ENCODE data around the gene NUCKS1. TPM values are rescaled to one million over a fixed set of nuclear protein-coding genes. Genes with fewer than 3 reads are reported as not detected.

NUCKS1 gene
- total and polyA plus RNA-seq, 2 of the 13 experiments (the other 11 are each of a cell fraction or from before 2014, with no cell fraction given): 35.5 to 117 TPM

DNA sequence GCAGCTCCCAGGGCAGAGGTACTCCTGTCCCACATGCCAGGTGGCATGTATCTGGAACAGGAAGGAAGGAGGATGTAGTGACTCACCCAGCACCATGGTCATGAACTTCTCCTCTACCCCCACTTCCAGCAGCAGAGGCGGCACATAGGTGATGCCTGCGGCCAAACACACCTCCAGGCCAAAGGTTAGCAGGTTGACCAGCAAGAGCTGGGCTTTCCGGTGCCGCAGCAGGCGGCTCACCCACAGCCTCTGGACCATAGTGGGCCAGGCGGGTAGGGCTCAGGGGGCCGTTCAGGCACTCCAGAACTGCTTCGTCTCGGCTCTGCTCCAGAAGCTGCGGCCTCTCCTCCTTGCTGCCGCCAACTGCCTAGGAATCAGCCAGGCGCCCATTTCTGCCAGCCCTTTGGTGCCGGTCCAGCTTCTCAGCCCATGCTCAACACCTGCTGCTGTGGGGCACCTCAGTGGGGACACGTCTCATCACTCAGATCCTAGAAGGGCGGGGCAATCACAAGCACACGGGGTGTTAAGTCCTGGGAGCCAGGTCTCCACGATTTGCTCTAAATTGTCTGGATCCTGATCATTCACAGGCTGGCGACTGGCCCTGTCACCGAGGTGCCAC is 85.5 kb downstream of the NUCKS1 start:
- H4K20me1 ChIP-seq (ENCODE audit: insufficient read depth, low read length): no peaks in the 10 kb centered on the region
- peaks cover 60% of the 10 kb centered on the region for H3K4me1 ChIP-seq (ENCODE audit: insufficient read depth, low read length)
- H3K79me2 ChIP-seq (ENCODE audit: insufficient read depth, low read length): no peaks in the 10 kb centered on the region
- peak; percentile 47 for DNase-seq (ENCODE audit: low spot score)
- H3K36me3 ChIP-seq (replicated peaks in 1 of 2; ENCODE audit: control insufficient read depth in 1 of 2, insufficient read depth in 2 of 2, low read length in 2 of 2): peaks cover 0 to 1% of the 10 kb centered on the region in 2 experiments; a peak in 1 of 5 replicates
- 67% methylated on average over 13 of the region's 19 CpGs for WGBS (ENCODE audit: low lambda C conversion rate)
- no TSS peak for BruUV-seq (replicated peaks)
- ChIA-PET CTCF (ENCODE audit: low intra/inter-chr PET ratio, low total read pairs) (interaction anchor here (0.7 to 1.5 kb wide), 2 partner anchors 45 to 47 kb away, joined by 3 to 4 read pairs; no protein-coding TSS in a partner anchor), POLR2A (no interaction called here)
- in situ Hi-C loops (cut with HindIII; ENCODE audit: extremely low pct_ligation_motif_present, low pct_unique_long_range_greater_than_20kb) (loop anchor here (5.0 kb wide), 1 partner anchor 38 kb away; no protein-coding TSS in a partner anchor), intact Hi-C loops (cut with micrococcal nuclease; ENCODE audit: unreplicated experiment) (no loop called here)
- no peaks in the 10 kb centered on the region for H3K27me3 ChIP-seq (ENCODE audit: control insufficient read depth in 1 of 2, insufficient read depth in 2 of 2, low read length in 2 of 2)
- FAIRE-seq: no peak
- H3K4me3 ChIP-seq (replicated peaks in 1 of 3; ENCODE audit: insufficient read depth in 1 of 3, low read depth in 2 of 3, low read length in 3 of 3): no peak overlapping the region; a peak in 1 of 6 replicates
- H2AFZ ChIP-seq (ENCODE audit: low read length): no peak overlapping the region
- no peak overlapping the region for H3K9ac ChIP-seq (ENCODE audit: insufficient read depth, low read depth, low read length)
- H3K4me2 ChIP-seq (ENCODE audit: low read depth, low read length): no peak overlapping the region
- H3K9me3 ChIP-seq (ENCODE audit: low read length): no peaks in the 10 kb centered on the region
- ATAC-seq: peak; percentile 73
- no peak overlapping the region for H3K27ac ChIP-seq (ENCODE audit: extremely low read length, insufficient read depth, low read length)
- no peak for TF ChIP-seq ZNF263 (CRISPR knock-in tag; IDR thresholded peaks at IDR 0.05)
- TF ChIP-seq SOX6 (IDR thresholded peaks at IDR 0.05): no peak
- 0 out of 2 replicates have a peak, but pooled peaks have one; percentile 13 for TF ChIP-seq SOX6 (CRISPR knock-in tag; IDR thresholded peaks at IDR 0.05)
- no peak for TF ChIP-seq ZNF232 (CRISPR knock-in tag; IDR thresholded peaks at IDR 0.05; ENCODE audit: borderline replicate concordance)
- no peak for TF ChIP-seq ZNF709 (CRISPR knock-in tag; IDR thresholded peaks at IDR 0.05)
- TF ChIP-seq, protein P1, sequence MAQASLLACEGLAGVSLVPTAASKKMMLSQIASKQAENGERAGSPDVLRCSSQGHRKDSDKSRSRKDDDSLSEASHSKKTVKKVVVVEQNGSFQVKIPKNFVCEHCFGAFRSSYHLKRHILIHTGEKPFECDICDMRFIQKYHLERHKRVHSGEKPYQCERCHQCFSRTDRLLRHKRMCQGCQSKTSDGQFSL (CRISPR knock-in tag; IDR thresholded peaks at IDR 0.05): no peak
- 0 out of 4 replicates have a peak, but pooled peaks of 1 of the 2 experiments have one; percentile 19 for TF ChIP-seq NR2F1 (CRISPR knock-in tag; IDR thresholded peaks at IDR 0.05)
- TF ChIP-seq ZNF354B (CRISPR knock-in tag; IDR thresholded peaks at IDR 0.05): no peak
- no peak for TF ChIP-seq PHB2 (IDR thresholded peaks at IDR 0.05; ENCODE audit: partially characterized antibody)
- TF ChIP-seq CBX1 (IDR thresholded peaks at IDR 0.05; ENCODE audit: low read depth): no peak
- TF ChIP-seq DNMT1 (CRISPR knock-in tag; IDR thresholded peaks at IDR 0.05): no peak
- TF ChIP-seq NR2C2 (CRISPR knock-in tag; IDR thresholded peaks at IDR 0.05; ENCODE audit: borderline replicate concordance): peak; percentile 24; the same call in 1 of the 2 replicates
- no peak for TF ChIP-seq ZNF367 (CRISPR knock-in tag; IDR thresholded peaks at IDR 0.05; ENCODE audit: borderline replicate concordance)
- TF ChIP-seq, protein P2, sequence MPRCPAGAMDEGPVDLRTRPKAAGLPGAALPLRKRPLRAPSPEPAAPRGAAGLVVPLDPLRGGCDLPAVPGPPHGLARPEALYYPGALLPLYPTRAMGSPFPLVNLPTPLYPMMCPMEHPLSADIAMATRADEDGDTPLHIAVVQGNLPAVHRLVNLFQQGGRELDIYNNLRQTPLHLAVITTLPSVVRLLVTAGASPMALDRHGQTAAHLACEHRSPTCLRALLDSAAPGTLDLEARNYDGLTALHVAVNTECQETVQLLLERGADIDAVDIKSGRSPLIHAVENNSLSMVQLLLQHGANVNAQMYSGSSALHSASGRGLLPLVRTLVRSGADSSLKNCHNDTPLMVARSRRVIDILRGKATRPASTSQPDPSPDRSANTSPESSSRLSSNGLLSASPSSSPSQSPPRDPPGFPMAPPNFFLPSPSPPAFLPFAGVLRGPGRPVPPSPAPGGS (CRISPR knock-in tag; IDR thresholded peaks at IDR 0.05): 0 out of 2 replicates have a peak, but pooled peaks have one; percentile 53
- TF ChIP-seq NFE2L2 (IDR thresholded peaks at IDR 0.05; ENCODE audit: low read length): no peak
- TF ChIP-seq GTF3A (CRISPR knock-in tag; conservative IDR thresholded peaks at IDR 0.05): no peak
- no peak for TF ChIP-seq TCF7 (IDR thresholded peaks at IDR 0.05; ENCODE audit: low read depth)
- no peak for TF ChIP-seq MBNL3 (CRISPR knock-in tag; conservative IDR thresholded peaks at IDR 0.05)
- TF ChIP-seq, protein P3, sequence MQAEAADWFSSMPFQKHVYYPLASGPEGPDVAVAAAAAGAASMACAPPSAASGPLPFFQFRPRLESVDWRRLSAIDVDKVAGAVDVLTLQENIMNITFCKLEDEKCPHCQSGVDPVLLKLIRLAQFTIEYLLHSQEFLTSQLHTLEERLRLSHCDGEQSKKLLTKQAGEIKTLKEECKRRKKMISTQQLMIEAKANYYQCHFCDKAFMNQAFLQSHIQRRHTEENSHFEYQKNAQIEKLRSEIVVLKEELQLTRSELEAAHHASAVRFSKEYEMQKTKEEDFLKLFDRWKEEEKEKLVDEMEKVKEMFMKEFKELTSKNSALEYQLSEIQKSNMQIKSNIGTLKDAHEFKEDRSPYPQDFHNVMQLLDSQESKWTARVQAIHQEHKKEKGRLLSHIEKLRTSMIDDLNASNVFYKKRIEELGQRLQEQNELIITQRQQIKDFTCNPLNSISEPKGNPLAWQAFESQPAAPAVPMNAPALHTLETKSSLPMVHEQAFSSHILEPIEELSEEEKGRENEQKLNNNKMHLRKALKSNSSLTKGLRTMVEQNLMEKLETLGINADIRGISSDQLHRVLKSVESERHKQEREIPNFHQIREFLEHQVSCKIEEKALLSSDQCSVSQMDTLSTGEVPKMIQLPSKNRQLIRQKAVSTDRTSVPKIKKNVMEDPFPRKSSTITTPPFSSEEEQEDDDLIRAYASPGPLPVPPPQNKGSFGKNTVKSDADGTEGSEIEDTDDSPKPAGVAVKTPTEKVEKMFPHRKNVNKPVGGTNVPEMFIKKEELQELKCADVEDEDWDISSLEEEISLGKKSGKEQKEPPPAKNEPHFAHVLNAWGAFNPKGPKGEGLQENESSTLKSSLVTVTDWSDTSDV (CRISPR knock-in tag; IDR thresholded peaks at IDR 0.05): no peak

Measured in HepG2 (cell line).